Measurements from ENCODE around the gene S1PR2.
A peak's percentile ranks its signal among the peaks of the same experiment; 100 is the strongest.
"Not testable (repeated sequence)": the region's sequence is repeated elsewhere in the genome, so short reads cannot be mapped to it uniquely, and the experiment has no call there.

The S1PR2 gene

DNA sequence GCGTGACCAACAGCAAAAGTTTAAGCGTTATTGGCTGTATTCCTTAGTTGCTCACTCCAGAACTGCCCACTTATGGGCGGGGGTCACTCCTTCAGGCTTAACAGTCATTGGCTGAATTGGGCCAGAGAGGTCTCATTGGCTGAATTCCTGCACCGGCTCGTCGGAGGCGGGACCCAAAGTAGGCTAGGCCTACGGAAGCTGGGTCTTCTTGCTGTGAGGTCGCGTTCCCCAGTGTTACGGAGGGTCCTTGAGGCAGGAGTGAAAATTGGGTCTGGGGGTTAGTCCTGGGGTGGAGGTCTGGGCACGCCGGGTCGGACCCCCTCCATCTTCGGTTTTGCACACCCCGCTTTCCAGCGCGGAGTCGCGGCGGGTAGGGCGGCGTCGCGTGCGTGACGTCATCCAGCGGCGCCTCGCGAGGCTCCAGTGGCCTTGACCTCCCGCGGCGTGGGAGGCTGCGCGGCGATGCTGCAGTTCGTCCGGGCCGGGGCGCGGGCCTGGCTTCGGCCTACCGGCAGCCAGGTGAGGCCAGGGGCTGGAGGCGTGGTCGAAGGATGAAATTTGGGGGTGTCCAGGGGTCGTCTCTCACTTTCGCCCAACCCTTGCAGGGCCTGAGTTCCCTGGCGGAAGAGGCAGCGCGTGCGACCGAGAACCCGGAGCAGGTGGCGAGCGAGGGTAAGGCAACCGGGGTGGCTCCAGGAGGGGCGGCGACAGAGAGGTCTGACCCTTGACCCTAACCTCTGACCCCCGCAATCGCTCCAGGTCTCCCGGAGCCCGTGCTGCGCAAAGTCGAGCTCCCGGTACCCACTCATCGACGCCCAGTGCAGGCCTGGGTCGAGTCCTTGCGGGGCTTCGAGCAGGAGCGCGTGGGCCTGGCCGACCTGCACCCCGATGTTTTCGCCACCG lies 20.9 kb upstream of the S1PR2 start, which contains the start of gene MRPL4:
Gene MRPL4 (plus strand): TSS at position 423 of the 903 bp plus-strand sequence. CDS start 40 bp downstream, at position 463.
- peaks cover 23% of the 10 kb centered on the region for H3K36me3 ChIP-seq
- peak within 1 kb of the TSS; percentile 95 for H3K4me3 ChIP-seq (ENCODE audit: low read depth, low read length)
- peak within 1 kb of the TSS; percentile 81 for H3K27ac ChIP-seq
- H3K27me3 ChIP-seq (ENCODE audit: insufficient read depth, low read depth, severe bottlenecking) = no peaks in the 10 kb centered on the region
- TF ChIP-seq, protein P1, sequence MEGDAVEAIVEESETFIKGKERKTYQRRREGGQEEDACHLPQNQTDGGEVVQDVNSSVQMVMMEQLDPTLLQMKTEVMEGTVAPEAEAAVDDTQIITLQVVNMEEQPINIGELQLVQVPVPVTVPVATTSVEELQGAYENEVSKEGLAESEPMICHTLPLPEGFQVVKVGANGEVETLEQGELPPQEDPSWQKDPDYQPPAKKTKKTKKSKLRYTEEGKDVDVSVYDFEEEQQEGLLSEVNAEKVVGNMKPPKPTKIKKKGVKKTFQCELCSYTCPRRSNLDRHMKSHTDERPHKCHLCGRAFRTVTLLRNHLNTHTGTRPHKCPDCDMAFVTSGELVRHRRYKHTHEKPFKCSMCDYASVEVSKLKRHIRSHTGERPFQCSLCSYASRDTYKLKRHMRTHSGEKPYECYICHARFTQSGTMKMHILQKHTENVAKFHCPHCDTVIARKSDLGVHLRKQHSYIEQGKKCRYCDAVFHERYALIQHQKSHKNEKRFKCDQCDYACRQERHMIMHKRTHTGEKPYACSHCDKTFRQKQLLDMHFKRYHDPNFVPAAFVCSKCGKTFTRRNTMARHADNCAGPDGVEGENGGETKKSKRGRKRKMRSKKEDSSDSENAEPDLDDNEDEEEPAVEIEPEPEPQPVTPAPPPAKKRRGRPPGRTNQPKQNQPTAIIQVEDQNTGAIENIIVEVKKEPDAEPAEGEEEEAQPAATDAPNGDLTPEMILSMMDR (IDR thresholded peaks at IDR 0.05; ENCODE audit: low read depth, low read length) = no peak
- peak; percentile 97 for DNase-seq
- H3K9me3 ChIP-seq (ENCODE audit: severe bottlenecking) = no peaks in the 10 kb centered on the region

- DNase-seq = no peak
- Histone ChIP-seq H3K36me3 (no peaks in the 10 kb centered on the region), H3K4me3 (ENCODE audit: low read depth, low read length) (no peak overlapping the region), H3K9me3 (ENCODE audit: severe bottlenecking) (no peaks in the 10 kb centered on the region), H3K27ac (no peak overlapping the region), H3K27me3 (ENCODE audit: insufficient read depth, low read depth, severe bottlenecking) (no peaks in the 10 kb centered on the region)
- TF ChIP-seq, protein P1 (IDR thresholded peaks at IDR 0.05; ENCODE audit: low read depth, low read length) = no peak
Observed at GRCh38 chr19:10246511-10246910, 15.4 kb upstream of the S1PR2 start.

DNA sequence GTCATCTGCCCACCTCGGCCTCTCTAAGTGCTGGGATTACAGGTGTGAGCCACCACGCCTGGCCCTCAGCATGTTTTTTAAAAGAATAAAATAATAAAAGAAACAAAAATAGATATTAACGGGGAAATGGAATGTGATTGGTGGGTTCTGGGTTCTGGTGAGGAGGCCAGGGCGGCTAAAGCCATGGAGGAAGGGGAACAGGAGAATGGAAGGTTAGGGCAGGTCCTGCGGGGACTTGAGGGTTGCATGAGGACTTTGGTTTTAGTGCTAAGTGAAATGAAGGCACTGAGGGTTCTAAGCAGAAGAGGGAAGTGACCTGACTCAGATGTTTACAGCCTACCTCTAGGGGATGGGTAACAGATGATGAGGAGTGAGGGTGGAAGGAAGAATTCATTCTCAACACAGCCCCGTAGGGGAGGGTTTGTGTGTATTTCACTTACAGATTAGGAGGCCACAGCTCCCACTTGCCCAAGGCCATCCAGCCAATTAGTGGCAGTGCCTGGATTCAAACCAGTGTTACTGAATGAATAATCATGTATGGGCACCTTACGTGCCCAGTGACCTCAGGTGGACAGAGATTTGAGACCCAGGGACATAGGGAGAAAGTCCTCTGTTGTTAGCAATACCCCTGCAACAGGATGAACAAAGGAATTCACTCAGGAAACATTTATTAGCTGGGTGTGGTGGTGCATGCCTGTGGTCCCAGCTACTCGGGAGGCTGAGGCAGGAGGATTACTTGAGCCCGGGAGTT lies 14.2 kb upstream of the S1PR2 start:
- TF ChIP-seq, protein P1 (IDR thresholded peaks at IDR 0.05; ENCODE audit: low read depth, low read length) = no peak
- no peak for DNase-seq
- Histone ChIP-seq H3K27me3 (ENCODE audit: insufficient read depth, low read depth, severe bottlenecking) (no peaks in the 10 kb centered on the region), H3K27ac (no peak overlapping the region), H3K9me3 (ENCODE audit: severe bottlenecking) (no peaks in the 10 kb centered on the region), H3K36me3 (no peaks in the 10 kb centered on the region), H3K4me3 (ENCODE audit: low read depth, low read length) (no peak overlapping the region)

DNA sequence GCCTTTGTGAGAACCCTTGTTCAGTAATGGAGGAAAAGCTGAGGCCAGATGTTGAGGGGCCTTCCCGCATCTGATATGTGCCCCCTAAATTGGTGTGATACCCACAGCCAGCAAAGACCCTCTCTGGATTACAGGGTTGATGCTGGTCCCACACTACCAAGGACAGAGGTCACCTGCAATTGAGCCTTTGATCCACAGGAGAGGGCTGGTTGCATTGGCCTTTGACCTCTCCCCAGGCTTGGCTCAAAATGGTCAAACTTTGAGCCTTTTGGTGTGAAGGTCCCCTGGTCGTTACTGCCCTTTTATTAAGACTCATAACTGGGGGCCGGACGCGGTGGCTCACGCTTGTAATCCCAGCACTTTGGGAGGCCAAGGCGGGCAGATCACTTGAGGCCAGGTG lies 12.5 kb upstream of the S1PR2 start:
- no peak for DNase-seq
- no peak overlapping the region for H3K4me3 ChIP-seq (ENCODE audit: low read depth, low read length)
- no peaks in the 10 kb centered on the region for H3K27me3 ChIP-seq (ENCODE audit: insufficient read depth, low read depth, severe bottlenecking)
- TF ChIP-seq, protein P1 (IDR thresholded peaks at IDR 0.05; ENCODE audit: low read depth, low read length) = no peak
- H3K9me3 ChIP-seq (ENCODE audit: severe bottlenecking) = no peaks in the 10 kb centered on the region
- H3K36me3 ChIP-seq = no peaks in the 10 kb centered on the region
- no peak overlapping the region for H3K27ac ChIP-seq

GRCh38 chr19:10241826-10242449 lies 10.8 kb upstream of the S1PR2 start:
- not testable (repeated sequence) for H3K27me3 ChIP-seq (ENCODE audit: insufficient read depth, low read depth, severe bottlenecking); H3K4me3 ChIP-seq (ENCODE audit: low read depth, low read length); H3K36me3 ChIP-seq; DNase-seq; H3K9me3 ChIP-seq (ENCODE audit: severe bottlenecking); H3K27ac ChIP-seq

All from WERI-Rb-1 (cell line).